Nephron progenitor cell (in vitro differentiated cells): ENCODE data around the gene IL37.
"Not testable (repeated sequence)": the region's sequence is repeated elsewhere in the genome, so short reads cannot be mapped to it uniquely, and the experiment has no call there.

Source experiments
- DNase-seq: peaks from one replicate; pipeline ENCODE4 v3.0.0; 2021
- H3K27ac Mint-ChIP-seq: 2 replicates; pipeline ENCODE4 v1.8.0; 2021; ENCODE audit warnings: mild to moderate bottlenecking, moderate library complexity, mixed read lengths
- H3K27me3 Mint-ChIP-seq: 2 replicates; pipeline ENCODE4 v1.8.0; 2021; ENCODE audit warnings: mild to moderate bottlenecking, low read depth, mixed read lengths; ENCODE audit not compliant: poor library complexity
- H3K36me3 Mint-ChIP-seq: 2 replicates; pipeline ENCODE4 v1.8.0; 2021; ENCODE audit warnings: low read depth, mixed read lengths
- H3K4me1 Mint-ChIP-seq: 2 replicates; pipeline ENCODE4 v1.8.0; 2021; ENCODE audit warnings: mixed read lengths
- H3K4me3 Mint-ChIP-seq: 2 replicates; pipeline ENCODE4 v1.8.0; 2021; ENCODE audit warnings: mild to moderate bottlenecking, moderate library complexity, mixed read lengths
- H3K9me3 Mint-ChIP-seq: 2 replicates; pipeline ENCODE4 v1.8.0; 2021; ENCODE audit warnings: mild to moderate bottlenecking, moderate library complexity, mixed read lengths
- CTCF ChIP-seq: fragments of 200-600 bp; sonication (generic); IDR thresholded peaks from 2 replicates; pipeline ENCODE4 v1.5.0; 2021; ENCODE audit warnings: antibody characterized with exemption

Gene IL37

GRCh38 chr2:112907001-112907949 lies 3.7 kb upstream of the IL37 start:
- no peaks in the 10 kb centered on the region for H3K36me3 Mint-ChIP-seq
- peaks cover 26% of the 10 kb centered on the region for H3K27me3 Mint-ChIP-seq
- H3K9me3 Mint-ChIP-seq, result peaks cover 3% of the 10 kb centered on the region
- no peaks in the 10 kb centered on the region for H3K4me1 Mint-ChIP-seq
- no peak for DNase-seq
- TF ChIP-seq CTCF, result no peak
- H3K27ac Mint-ChIP-seq, result no peak overlapping the region
- no peak overlapping the region for H3K4me3 Mint-ChIP-seq

GRCh38 chr2:112908559-112908958 lies 2.4 kb upstream of the IL37 start:
- H3K9me3 Mint-ChIP-seq, H3K36me3 Mint-ChIP-seq, H3K4me3 Mint-ChIP-seq, H3K4me1 Mint-ChIP-seq, DNase-seq, H3K27ac Mint-ChIP-seq: not testable (repeated sequence)
- peaks cover 22% of the 10 kb centered on the region for H3K27me3 Mint-ChIP-seq

- Mint-ChIP-seq H3K36me3 (no peaks in the 10 kb centered on the region), H3K4me1 (no peaks in the 10 kb centered on the region), H3K9me3 (peaks cover 3% of the 10 kb centered on the region), H3K4me3 (no peak overlapping the region), H3K27ac (no peak overlapping the region), H3K27me3 (peaks cover 20% of the 10 kb centered on the region)
- TF ChIP-seq CTCF, result no peak
- no peak for DNase-seq
Observed at GRCh38 chr2:112910219-112910618, 746 bp upstream of the IL37 start.

GRCh38 chr2:112912403-112912802 lies 1.4 kb downstream of the IL37 start:
- Mint-ChIP-seq H3K9me3 (peaks cover 3% of the 10 kb centered on the region), H3K4me3 (no peak overlapping the region), H3K27ac (no peak overlapping the region), H3K27me3 (peaks cover 19% of the 10 kb centered on the region), H3K4me1 (no peaks in the 10 kb centered on the region), H3K36me3 (no peaks in the 10 kb centered on the region)
- no peak for TF ChIP-seq CTCF
- DNase-seq, result no peak

- Mint-ChIP-seq H3K36me3 (no peaks in the 10 kb centered on the region), H3K27me3 (peaks cover 19% of the 10 kb centered on the region), H3K4me1 (no peaks in the 10 kb centered on the region), H3K9me3 (peaks cover 16% of the 10 kb centered on the region), H3K4me3 (no peak overlapping the region), H3K27ac (no peak overlapping the region)
- no peak for TF ChIP-seq CTCF
- DNase-seq, result no peak
Observed at GRCh38 chr2:112915300-112916144, 4.6 kb downstream of the IL37 start.

- no peaks in the 10 kb centered on the region for H3K4me1 Mint-ChIP-seq
Observed at GRCh38 chr2:112916145-112916571, 5.2 kb downstream of the IL37 start.

More at GRCh38 chr2:112916145-112916571, 5.2 kb downstream of the IL37 start:
- Mint-ChIP-seq H3K27ac (no peak overlapping the region), H3K4me3 (no peak overlapping the region), H3K9me3 (peaks cover 16% of the 10 kb centered on the region), H3K36me3 (no peaks in the 10 kb centered on the region), H3K27me3 (peaks cover 16% of the 10 kb centered on the region)
- DNase-seq, result no peak
- no peak for TF ChIP-seq CTCF
